Measurements from ENCODE around the gene FRMD6.

GRCh38 chr14:51636109-51636508, 15.6 kb upstream of the FRMD6 start:
- no peak for TF ChIP-seq CTCF (IDR thresholded peaks at IDR 0.05)
- TF ChIP-seq POLR2A (IDR thresholded peaks at IDR 0.05) = no peak
